CD14-positive monocyte (primary cell): ENCODE measurements around the gene EGF. TPM values are rescaled to one million over a fixed set of nuclear protein-coding genes. Genes with fewer than 3 reads are reported as not detected.

ENCODE experiments used
- DNase-seq, 3 donors: peaks; one replicate each; pipeline ENCODE4 v3.0.0-alpha.2; 2011 to 2022
- H2AFZ ChIP-seq: 2 replicates; pipeline ENCODE4 v1.6.0; 2012; ENCODE audit warnings: mild to moderate bottlenecking, low read depth, low read length, inconsistent platforms; ENCODE audit not compliant: insufficient read depth, poor library complexity, severe bottlenecking
- H3K27ac ChIP-seq, 2 donors: 1 replicate in 1 of 2; 2 replicates in 1 of 2; pipeline ENCODE4 v1.5.1; 2012 to 2013; ENCODE audit warnings: low read length in 2 of 2, control low read depth in 1 of 2, inconsistent platforms in 1 of 2, low read depth in 1 of 2, mild to moderate bottlenecking in 1 of 2
- H3K27me3 ChIP-seq, 2 donors: one replicate each; pipeline versions ENCODE4 v1.6.0 to v1.6.1; 2011 to 2013; ENCODE audit warnings: low read length in 2 of 2; ENCODE audit not compliant: control insufficient read depth in 2 of 2, insufficient read depth in 2 of 2
- H3K36me3 ChIP-seq, 2 donors: replicated peaks in 1 of 2; 1 replicate in 1 of 2; 2 replicates in 1 of 2; pipeline versions ENCODE4 v1.5.1 to v1.6.1; 2012 to 2013; ENCODE audit warnings: low read length in 2 of 2, control low read depth in 1 of 2, inconsistent platforms in 1 of 2, mild to moderate bottlenecking in 1 of 2; ENCODE audit not compliant: insufficient read depth in 2 of 2, control insufficient read depth in 1 of 2
- H3K4me1 ChIP-seq, 2 donors: 1 replicate in 1 of 2; 2 replicates in 1 of 2; pipeline versions ENCODE4 v1.5.1 to v1.6.1; 2012 to 2013; ENCODE audit warnings: low read length in 2 of 2, control low read depth in 1 of 2, inconsistent platforms in 1 of 2, mild to moderate bottlenecking in 1 of 2, moderate library complexity in 1 of 2; ENCODE audit not compliant: insufficient read depth in 2 of 2, control insufficient read depth in 1 of 2
- H3K4me2 ChIP-seq: replicated peaks from 2 replicates; pipeline ENCODE3; 2012; ENCODE audit warnings: low read length, moderate library complexity, mild to moderate bottlenecking; ENCODE audit not compliant: poor library complexity, severe bottlenecking; ENCODE audit errors: extremely low read depth
- H3K4me3 ChIP-seq, 3 experiments: fragments of 200-600 bp in 1 of 3; sonication (generic) in 1 of 3; replicated peaks in 1 of 3; 1 replicate in 2 of 3; 2 replicates in 1 of 3; pipeline ENCODE4 v1.5.1; 2011 to 2013; ENCODE audit warnings: low read length in 3 of 3, mild to moderate bottlenecking in 3 of 3, control low read depth in 2 of 3, low read depth in 2 of 3, inconsistent platforms in 1 of 3, moderate library complexity in 1 of 3
- H3K79me2 ChIP-seq: 2 replicates; pipeline ENCODE4 v1.6.0; 2012; ENCODE audit warnings: mild to moderate bottlenecking, control low read depth, inconsistent platforms, low read length, moderate library complexity; ENCODE audit not compliant: insufficient read depth
- H3K9ac ChIP-seq: 2 replicates; pipeline ENCODE4 v1.6.0; 2017; ENCODE audit warnings: low read length, mild to moderate bottlenecking; ENCODE audit not compliant: insufficient read depth, poor library complexity, severe bottlenecking
- H3K9me3 ChIP-seq, 2 donors: replicated peaks in 1 of 2; 1 replicate in 1 of 2; 2 replicates in 1 of 2; pipeline versions ENCODE4 v1.5.1 to v1.6.1; 2012 to 2013; ENCODE audit warnings: low read length in 2 of 2, control low read depth in 1 of 2; ENCODE audit not compliant: control insufficient read depth in 1 of 2, insufficient read depth in 1 of 2
- H4K20me1 ChIP-seq: 2 replicates; pipeline ENCODE4 v1.6.0; 2012; ENCODE audit warnings: mild to moderate bottlenecking, low read length, control low read depth, moderate library complexity; ENCODE audit not compliant: insufficient read depth
- H3K27ac Mint-ChIP-seq, 7 donors: one replicate each; pipeline ENCODE4 v1.8.0; 2020; ENCODE audit warnings: mild to moderate bottlenecking in 7 of 7, mixed read lengths in 7 of 7, moderate library complexity in 6 of 7, inconsistent platforms in 2 of 7
- H3K27me3 Mint-ChIP-seq, 3 donors: one replicate each; pipeline ENCODE4 v1.8.0; 2021 to 2022; ENCODE audit warnings: low read depth in 3 of 3, mild to moderate bottlenecking in 3 of 3, mixed read lengths in 3 of 3, moderate library complexity in 3 of 3, inconsistent platforms in 1 of 3
- H3K36me3 Mint-ChIP-seq, 2 donors: one replicate each; pipeline ENCODE4 v1.8.0; 2020; ENCODE audit warnings: mixed read lengths in 2 of 2, inconsistent platforms in 1 of 2, mild to moderate bottlenecking in 1 of 2
- H3K4me1 Mint-ChIP-seq: one replicate; pipeline ENCODE4 v1.8.0; 2020; ENCODE audit warnings: mild to moderate bottlenecking, mixed read lengths
- H3K4me3 Mint-ChIP-seq, 2 donors: one replicate each; pipeline ENCODE4 v1.8.0; 2020; ENCODE audit warnings: mild to moderate bottlenecking in 2 of 2, mixed read lengths in 2 of 2, moderate library complexity in 1 of 2
- H3K9me3 Mint-ChIP-seq, 7 donors: one replicate each; pipeline ENCODE4 v1.8.0; 2020 to 2022; ENCODE audit warnings: mixed read lengths in 7 of 7, mild to moderate bottlenecking in 6 of 7, moderate library complexity in 6 of 7, inconsistent platforms in 2 of 7
- WGBS: methylation state at CpG from one replicate; pipeline ENCODE4 v1.1.5; 2013; ENCODE audit warnings: missing lambda C conversion rate; ENCODE audit not compliant: insufficient coverage; 5-methylcytosine and 5-hydroxymethylcytosine counted together
- intact Hi-C, 2 donors: fragments of 100-400 bp; cut with micrococcal nuclease; formaldehyde crosslinking; loops; one replicate each; pipeline versions ENCODE4 v1.15.0 to v1.15.1; 2023
- polyA plus RNA-seq, 3 donors: library from polyadenylated mRNA; depleted of rRNA in 1 of 3; unstranded in 2 of 3; stranded (reverse) in 1 of 3; fragments of 300-500 nt in 2 of 3; fragments of >200 nt in 1 of 3; fragmentation: Illumina TruSeq in 2 of 3; gene quantifications; 1 replicate in 2 of 3; 2 replicates in 1 of 3; pipeline ENCODE4 v1.2.3, GENCODE V29; 2012 to 2021
- TF ChIP-seq, protein P1 (sequence below): fragments of 200-600 bp; IDR thresholded peaks from one replicate; pipeline ENCODE4 v1.8.0; 2022; ENCODE audit warnings: antibody characterized with exemption, mild to moderate bottlenecking

The EGF gene
- polyA plus RNA-seq, 3 donors, result 0.17 to 4.8 TPM; not detected in 1

GRCh38 chr4:109959195-109959594 is 46.5 kb downstream of the EGF start:
- peaks cover 0 to 2% of the 10 kb centered on the region in 2 donors for H3K27me3 ChIP-seq
- Mint-ChIP-seq H3K27me3 (peaks cover 0 to 3% (median 0%) of the 10 kb centered on the region in 3 donors), H3K27ac (no peak overlapping the region), H3K36me3 (no peaks in the 10 kb centered on the region), H3K4me1 (peaks cover 4% of the 10 kb centered on the region), H3K4me3 (no peak overlapping the region), H3K9me3 (peaks cover 0 to 2% (median 0%) of the 10 kb centered on the region in 7 donors)
- intact Hi-C loops, result no loop called here
- DNase-seq, result no peak
- no peak overlapping the region for H2AFZ ChIP-seq
- no peak overlapping the region for H3K27ac ChIP-seq
- no peaks in the 10 kb centered on the region for H4K20me1 ChIP-seq
- TF ChIP-seq, protein P1, sequence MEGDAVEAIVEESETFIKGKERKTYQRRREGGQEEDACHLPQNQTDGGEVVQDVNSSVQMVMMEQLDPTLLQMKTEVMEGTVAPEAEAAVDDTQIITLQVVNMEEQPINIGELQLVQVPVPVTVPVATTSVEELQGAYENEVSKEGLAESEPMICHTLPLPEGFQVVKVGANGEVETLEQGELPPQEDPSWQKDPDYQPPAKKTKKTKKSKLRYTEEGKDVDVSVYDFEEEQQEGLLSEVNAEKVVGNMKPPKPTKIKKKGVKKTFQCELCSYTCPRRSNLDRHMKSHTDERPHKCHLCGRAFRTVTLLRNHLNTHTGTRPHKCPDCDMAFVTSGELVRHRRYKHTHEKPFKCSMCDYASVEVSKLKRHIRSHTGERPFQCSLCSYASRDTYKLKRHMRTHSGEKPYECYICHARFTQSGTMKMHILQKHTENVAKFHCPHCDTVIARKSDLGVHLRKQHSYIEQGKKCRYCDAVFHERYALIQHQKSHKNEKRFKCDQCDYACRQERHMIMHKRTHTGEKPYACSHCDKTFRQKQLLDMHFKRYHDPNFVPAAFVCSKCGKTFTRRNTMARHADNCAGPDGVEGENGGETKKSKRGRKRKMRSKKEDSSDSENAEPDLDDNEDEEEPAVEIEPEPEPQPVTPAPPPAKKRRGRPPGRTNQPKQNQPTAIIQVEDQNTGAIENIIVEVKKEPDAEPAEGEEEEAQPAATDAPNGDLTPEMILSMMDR, result no peak
- no peaks in the 10 kb centered on the region for H3K36me3 ChIP-seq
- no peaks in the 10 kb centered on the region for H3K4me1 ChIP-seq
- H3K9me3 ChIP-seq, result no peaks in the 10 kb centered on the region
- H3K4me2 ChIP-seq, result no peak overlapping the region
- 80% methylated on average over 1 of the region's 8 CpGs for WGBS
- no peak overlapping the region for H3K4me3 ChIP-seq
- H3K9ac ChIP-seq, result no peak overlapping the region
- H3K79me2 ChIP-seq, result no peaks in the 10 kb centered on the region

- Histone ChIP-seq H3K79me2 (no peaks in the 10 kb centered on the region), H3K27ac (no peak overlapping the region), H2AFZ (no peak overlapping the region), H3K27me3 (peaks cover 0 to 2% of the 10 kb centered on the region in 2 donors), H3K36me3 (no peaks in the 10 kb centered on the region), H3K4me2 (no peak overlapping the region), H4K20me1 (no peaks in the 10 kb centered on the region), H3K4me1 (no peaks in the 10 kb centered on the region), H3K9ac (no peak overlapping the region), H3K9me3 (no peaks in the 10 kb centered on the region), H3K4me3 (no peak overlapping the region)
- no peak for DNase-seq
- H3K27me3 Mint-ChIP-seq, result peaks cover 0 to 3% (median 3%) of the 10 kb centered on the region in 3 donors
- peaks cover 0 to 2% (median 0%) of the 10 kb centered on the region in 7 donors for H3K9me3 Mint-ChIP-seq
- TF ChIP-seq, protein P1, result no peak
- peaks cover 4% of the 10 kb centered on the region for H3K4me1 Mint-ChIP-seq
- no peak overlapping the region for H3K27ac Mint-ChIP-seq
- intact Hi-C loops, result no loop called here
- no peaks in the 10 kb centered on the region for H3K36me3 Mint-ChIP-seq
- H3K4me3 Mint-ChIP-seq, result no peak overlapping the region
These were observed 49.7 kb downstream of the EGF start for GRCh38 chr4:109962401-109962800.
